ENCODE results near the gene SOBP. TPM values are rescaled to one million over a fixed set of nuclear protein-coding genes. Genes with fewer than 3 reads are reported as not detected.
A peak's percentile ranks its signal among the peaks of the same experiment; 100 is the strongest.

The SOBP gene, protein sequence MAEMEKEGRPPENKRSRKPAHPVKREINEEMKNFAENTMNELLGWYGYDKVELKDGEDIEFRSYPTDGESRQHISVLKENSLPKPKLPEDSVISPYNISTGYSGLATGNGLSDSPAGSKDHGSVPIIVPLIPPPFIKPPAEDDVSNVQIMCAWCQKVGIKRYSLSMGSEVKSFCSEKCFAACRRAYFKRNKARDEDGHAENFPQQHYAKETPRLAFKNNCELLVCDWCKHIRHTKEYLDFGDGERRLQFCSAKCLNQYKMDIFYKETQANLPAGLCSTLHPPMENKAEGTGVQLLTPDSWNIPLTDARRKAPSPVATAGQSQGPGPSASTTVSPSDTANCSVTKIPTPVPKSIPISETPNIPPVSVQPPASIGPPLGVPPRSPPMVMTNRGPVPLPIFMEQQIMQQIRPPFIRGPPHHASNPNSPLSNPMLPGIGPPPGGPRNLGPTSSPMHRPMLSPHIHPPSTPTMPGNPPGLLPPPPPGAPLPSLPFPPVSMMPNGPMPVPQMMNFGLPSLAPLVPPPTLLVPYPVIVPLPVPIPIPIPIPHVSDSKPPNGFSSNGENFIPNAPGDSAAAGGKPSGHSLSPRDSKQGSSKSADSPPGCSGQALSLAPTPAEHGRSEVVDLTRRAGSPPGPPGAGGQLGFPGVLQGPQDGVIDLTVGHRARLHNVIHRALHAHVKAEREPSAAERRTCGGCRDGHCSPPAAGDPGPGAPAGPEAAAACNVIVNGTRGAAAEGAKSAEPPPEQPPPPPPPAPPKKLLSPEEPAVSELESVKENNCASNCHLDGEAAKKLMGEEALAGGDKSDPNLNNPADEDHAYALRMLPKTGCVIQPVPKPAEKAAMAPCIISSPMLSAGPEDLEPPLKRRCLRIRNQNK
- 0.22 TPM in 1 of 2 replicates, not detected in the other for total RNA-seq (2021)
- percentile 9 among the genes with signal in this experiment for Bru-seq, nascent RNA
- percentile 8 among the genes with signal in this experiment for BruChase-seq, experiment 1, labeled RNA remaining after a 2-hour chase
- percentile 7 among the genes with signal in this experiment for BruChase-seq, experiment 2, labeled RNA remaining after a 6-hour chase
- long read RNA-seq, result 0 reads

DNA sequence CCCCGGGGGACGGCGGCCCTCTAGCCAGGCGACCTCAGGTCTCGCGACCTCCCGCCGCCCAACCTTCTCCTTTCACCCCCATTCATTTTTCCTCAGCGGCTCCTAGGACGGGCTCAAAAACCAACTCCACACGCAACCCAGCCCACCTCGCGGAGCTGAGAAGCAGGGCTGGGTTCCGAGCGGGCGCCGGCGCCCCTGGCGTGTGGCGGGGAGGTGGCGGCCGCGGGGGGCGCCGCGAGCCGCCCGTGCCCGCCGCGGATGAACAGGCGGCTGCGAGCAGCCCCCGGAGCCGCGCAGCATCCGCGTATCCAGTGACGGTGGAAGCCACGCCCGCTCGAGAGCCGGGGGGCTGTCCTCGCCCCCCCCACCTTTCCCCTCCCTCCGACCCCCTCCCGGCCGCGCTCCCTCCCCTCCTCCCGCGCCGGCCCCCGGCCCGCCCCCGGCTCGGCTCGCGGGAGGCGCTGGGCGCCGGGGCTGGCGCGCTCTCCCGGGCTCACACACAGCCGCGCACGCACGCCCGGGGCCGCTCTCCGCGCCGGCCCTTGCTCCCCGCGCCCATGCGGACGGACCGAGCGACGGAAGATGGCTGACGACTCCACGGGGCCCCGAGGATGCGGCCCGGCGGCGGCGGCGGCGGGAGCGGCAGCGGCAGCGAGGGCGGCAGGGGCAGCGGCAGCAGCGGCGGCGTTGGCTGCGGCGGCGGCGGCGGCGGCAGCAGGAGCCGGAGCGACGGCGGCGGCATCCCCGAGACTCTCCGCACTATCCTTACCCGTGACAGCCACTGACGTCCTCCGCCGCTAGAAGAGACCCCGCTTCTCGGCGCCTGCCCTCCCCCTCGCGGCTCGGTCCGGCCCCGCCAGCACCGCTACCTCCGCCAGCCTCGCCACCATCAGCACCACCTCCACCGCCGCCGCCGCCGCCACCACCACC lies at the start of gene SOBP:
Gene SOBP, plus strand, starts transcription at position 482 of the 930 bp plus-strand sequence. CDS start 500 bp downstream, outside the sequence.
- H3F3A ChIP-seq (ENCODE audit: insufficient read depth, low read depth), result no peaks in the 10 kb centered on the region
- ChIA-PET CTCF (no interaction called here), POLR2A (ENCODE audit: unreplicated experiment) (no interaction called here)
- peak within 1 kb of the TSS; percentile 98 for H3K4me2 ChIP-seq
- TF ChIP-seq, protein P1, sequence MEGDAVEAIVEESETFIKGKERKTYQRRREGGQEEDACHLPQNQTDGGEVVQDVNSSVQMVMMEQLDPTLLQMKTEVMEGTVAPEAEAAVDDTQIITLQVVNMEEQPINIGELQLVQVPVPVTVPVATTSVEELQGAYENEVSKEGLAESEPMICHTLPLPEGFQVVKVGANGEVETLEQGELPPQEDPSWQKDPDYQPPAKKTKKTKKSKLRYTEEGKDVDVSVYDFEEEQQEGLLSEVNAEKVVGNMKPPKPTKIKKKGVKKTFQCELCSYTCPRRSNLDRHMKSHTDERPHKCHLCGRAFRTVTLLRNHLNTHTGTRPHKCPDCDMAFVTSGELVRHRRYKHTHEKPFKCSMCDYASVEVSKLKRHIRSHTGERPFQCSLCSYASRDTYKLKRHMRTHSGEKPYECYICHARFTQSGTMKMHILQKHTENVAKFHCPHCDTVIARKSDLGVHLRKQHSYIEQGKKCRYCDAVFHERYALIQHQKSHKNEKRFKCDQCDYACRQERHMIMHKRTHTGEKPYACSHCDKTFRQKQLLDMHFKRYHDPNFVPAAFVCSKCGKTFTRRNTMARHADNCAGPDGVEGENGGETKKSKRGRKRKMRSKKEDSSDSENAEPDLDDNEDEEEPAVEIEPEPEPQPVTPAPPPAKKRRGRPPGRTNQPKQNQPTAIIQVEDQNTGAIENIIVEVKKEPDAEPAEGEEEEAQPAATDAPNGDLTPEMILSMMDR (conservative IDR thresholded peaks at IDR 0.05), result no peak
- TF ChIP-seq EZH2 (IDR thresholded peaks at IDR 0.05; ENCODE audit: low read depth), result no peak
- peaks cover 35% of the 10 kb centered on the region for H3K27me3 ChIP-seq (ENCODE audit: insufficient read depth, low read depth)
- H3K27ac ChIP-seq, result no peak within 1 kb of the TSS
- H2AFZ ChIP-seq, result peak within 1 kb of the TSS; percentile 89
- DNase-seq, result peak in 1 of 2 experiments; percentile 12
- no peaks in the 10 kb centered on the region for H4K20me1 ChIP-seq (ENCODE audit: insufficient read depth)
- intact Hi-C loops (cut with micrococcal nuclease; ENCODE audit: unreplicated experiment), result loop anchor here (1.0 kb wide), 1 partner anchor 185 kb away; no protein-coding TSS in a partner anchor
- no peaks in the 10 kb centered on the region for H3K79me2 ChIP-seq (ENCODE audit: low read depth)
- H3K4me3 ChIP-seq, result peak within 1 kb of the TSS; percentile 58
- peaks cover 5% of the 10 kb centered on the region; the same call in 1 of the 2 replicates for H3K4me1 ChIP-seq (replicated peaks; ENCODE audit: insufficient read depth)
- H3K36me3 ChIP-seq (ENCODE audit: low read depth), result no peaks in the 10 kb centered on the region
- no TSS peak for BruUV-seq (replicated peaks)
- no peaks in the 10 kb centered on the region for H3K9me2 ChIP-seq (ENCODE audit: insufficient read depth)
- no peaks in the 10 kb centered on the region for H3K9me3 ChIP-seq (ENCODE audit: insufficient read depth, low read depth)

DNA sequence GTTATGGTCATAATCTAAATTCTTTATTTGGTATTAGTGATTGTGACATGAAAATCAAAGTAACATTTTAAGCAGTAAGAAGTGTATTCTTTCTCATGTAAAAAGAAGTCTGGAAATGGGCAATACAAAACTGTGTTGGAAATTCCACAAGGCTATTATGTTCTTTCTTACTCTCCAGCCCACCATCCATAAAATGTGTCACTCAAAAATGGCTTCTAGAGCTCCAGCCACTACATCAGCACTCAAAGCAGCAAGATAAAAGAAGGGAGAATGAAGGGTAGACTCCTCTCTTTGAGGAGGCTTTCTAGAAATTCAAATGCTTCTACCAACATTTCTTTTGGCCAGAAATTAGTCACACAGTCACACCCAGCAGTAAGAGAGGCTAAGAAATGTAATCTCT lies 49.0 kb upstream of the SOBP start:
- ChIA-PET CTCF (no interaction called here), POLR2A (ENCODE audit: unreplicated experiment) (no interaction called here)

More for the DNA sequence above, 49.0 kb upstream of the SOBP start:
- no peaks in the 10 kb centered on the region for H3K9me3 ChIP-seq (ENCODE audit: insufficient read depth, low read depth)
- intact Hi-C loops (cut with micrococcal nuclease; ENCODE audit: unreplicated experiment), result no loop called here
- no peak for TF ChIP-seq EZH2 (IDR thresholded peaks at IDR 0.05; ENCODE audit: low read depth)
- TF ChIP-seq, protein P1 (conservative IDR thresholded peaks at IDR 0.05), result no peak
- no peaks in the 10 kb centered on the region for H3K27me3 ChIP-seq (ENCODE audit: insufficient read depth, low read depth)
- BruUV-seq (replicated peaks), result no TSS peak
- H3F3A ChIP-seq (ENCODE audit: insufficient read depth, low read depth), result no peaks in the 10 kb centered on the region
- H4K20me1 ChIP-seq (ENCODE audit: insufficient read depth), result no peaks in the 10 kb centered on the region
- H3K9me2 ChIP-seq (ENCODE audit: insufficient read depth), result no peaks in the 10 kb centered on the region
- 0 out of 2 replicates have a peak, but pooled peaks cover 1% of the 10 kb centered on the region for H3K36me3 ChIP-seq (ENCODE audit: low read depth)
- DNase-seq, result no peak
- H3K4me2 ChIP-seq, result no peak overlapping the region
- no peaks in the 10 kb centered on the region for H3K4me1 ChIP-seq (replicated peaks; ENCODE audit: insufficient read depth)
- H3K79me2 ChIP-seq (ENCODE audit: low read depth), result peaks cover 16% of the 10 kb centered on the region
- no peak overlapping the region for H2AFZ ChIP-seq
- H3K4me3 ChIP-seq, result no peak overlapping the region
- H3K27ac ChIP-seq, result no peak overlapping the region

Data from PC-9 (cell line).